H1 (cell line): ENCODE data around the gene SLC13A3. TPM values are rescaled to one million over a fixed set of nuclear protein-coding genes. Genes with fewer than 3 reads are reported as not detected.

Experiments used
- CTCF ChIA-PET: fragments of 300-600 bp; sonication (Branson Sonifier 250); formaldehyde crosslinking; loops from one replicate; lab custom pipeline; 2021; ENCODE audit not compliant: partially characterized antibody; lab: Charles Lee
- POLR2A ChIA-PET: fragments of 300-600 bp; sonication (Branson Sonifier 250); formaldehyde crosslinking; loops from one replicate; lab custom pipeline; 2021; ENCODE audit warnings: inconsistent platforms; ENCODE audit not compliant: partially characterized antibody; lab: Charles Lee
- DNase-seq, 2 experiments: peaks; one replicate each; pipeline versions ENCODE4 v3.0.0 to v3.0.0-alpha.2; 2010 to 2022; ENCODE audit warnings: low spot score in 2 of 2, low read depth in 1 of 2, mixed read lengths in 1 of 2
- FAIRE-seq: peaks from 2 replicates; lab custom pipeline; 2011; peaks lifted over from hg19 to GRCh38; lab: Jason Lieb, UNC
- H2AFZ ChIP-seq: 2 replicates; pipeline ENCODE4 v1.8.1; 2012; ENCODE audit warnings: low read length, inconsistent platforms
- H2AK5ac ChIP-seq: 2 replicates; pipeline ENCODE4 v1.6.1; 2013; ENCODE audit warnings: low read depth, low read length
- H2BK120ac ChIP-seq: replicated peaks from 2 replicates; pipeline ENCODE3; 2013; ENCODE audit warnings: low read depth, low read length, inconsistent platforms
- H2BK12ac ChIP-seq: 2 replicates; pipeline ENCODE4 v1.6.1; 2013; ENCODE audit warnings: low read depth, low read length
- H2BK15ac ChIP-seq: 2 replicates; pipeline ENCODE4 v1.6.1; 2013; ENCODE audit warnings: low read length
- H2BK20ac ChIP-seq: 2 replicates; pipeline ENCODE4 v1.6.1; 2013; ENCODE audit warnings: low read length
- H2BK5ac ChIP-seq: 2 replicates; pipeline ENCODE4 v1.6.1; 2013; ENCODE audit warnings: low read depth, low read length
- H3K14ac ChIP-seq: 2 replicates; pipeline ENCODE4 v1.6.1; 2013; ENCODE audit warnings: inconsistent platforms; ENCODE audit not compliant: insufficient read length
- H3K18ac ChIP-seq: 2 replicates; pipeline ENCODE4 v1.6.1; 2013; ENCODE audit warnings: low read length; ENCODE audit errors: extremely low read depth
- H3K23ac ChIP-seq: 2 replicates; pipeline ENCODE4 v1.6.1; 2013; ENCODE audit warnings: inconsistent platforms; ENCODE audit not compliant: insufficient read length
- H3K23me2 ChIP-seq: 2 replicates; pipeline ENCODE4 v1.6.1; 2013; ENCODE audit warnings: low read depth, low read length
- H3K27ac ChIP-seq: 2 replicates; pipeline ENCODE4 v1.6.1; 2011; ENCODE audit warnings: low read depth, low read length, inconsistent platforms
- H3K27me3 ChIP-seq, 4 experiments: replicated peaks in 1 of 4; 1 replicate in 1 of 4; 2 replicates in 3 of 4; pipeline versions ENCODE4 v1.6.1 to v1.8.1; 2011 to 2013; ENCODE audit warnings: low read length in 3 of 4, mild to moderate bottlenecking in 3 of 4, inconsistent platforms in 2 of 4, mixed read lengths in 2 of 4, moderate library complexity in 1 of 4; ENCODE audit not compliant: control insufficient read depth in 3 of 4, insufficient read depth in 3 of 4; ENCODE audit errors: extremely low read depth in 1 of 4
- H3K36me3 ChIP-seq, 4 experiments: 2 replicates each; pipeline versions ENCODE4 v1.6.1 to v1.8.1; 2011 to 2013; ENCODE audit warnings: mild to moderate bottlenecking in 4 of 4, low read length in 3 of 4, moderate library complexity in 2 of 4, control low read depth in 1 of 4, inconsistent platforms in 1 of 4; ENCODE audit not compliant: insufficient read depth in 4 of 4, control insufficient read depth in 2 of 4
- H3K4ac ChIP-seq: replicated peaks from 2 replicates; pipeline ENCODE3; 2013; ENCODE audit warnings: low read length, low read depth, mixed read lengths, inconsistent platforms; ENCODE audit not compliant: insufficient read length
- H3K4me1 ChIP-seq, 4 experiments: replicated peaks in 1 of 4; 1 replicate in 1 of 4; 2 replicates in 3 of 4; pipeline versions ENCODE4 v1.6.1 to v1.8.1; 2011 to 2013; ENCODE audit warnings: low read length in 3 of 4, inconsistent platforms in 2 of 4, mixed read lengths in 1 of 4; ENCODE audit not compliant: insufficient read depth in 4 of 4, control insufficient read depth in 3 of 4
- H3K4me2 ChIP-seq, 2 experiments: 2 replicates each; pipeline versions ENCODE4 v1.6.1 to v1.8.1; 2011 to 2013; ENCODE audit warnings: low read depth in 2 of 2, low read length in 2 of 2, control low read depth in 1 of 2, inconsistent platforms in 1 of 2, mild to moderate bottlenecking in 1 of 2; ENCODE audit not compliant: insufficient read depth in 1 of 2
- H3K4me3 ChIP-seq, 4 experiments: fragments of 200-600, 300-600 bp in 1 of 4; sonication (generic), shearing (Covaris generic), sonication (Bioruptor Twin) in 1 of 4; 2 replicates each; pipeline versions ENCODE4 v1.5.1 to v1.8.1; 2011 to 2016; ENCODE audit warnings: low read length in 4 of 4, low read depth in 3 of 4, control low read depth in 2 of 4, inconsistent platforms in 2 of 4, mild to moderate bottlenecking in 2 of 4, mixed read lengths in 1 of 4, moderate library complexity in 1 of 4; ENCODE audit not compliant: insufficient read depth in 2 of 4; ENCODE audit errors: extremely low read depth in 1 of 4
- H3K56ac ChIP-seq: replicated peaks from 2 replicates; pipeline ENCODE3; 2013; ENCODE audit warnings: low read depth, mild to moderate bottlenecking, mixed read lengths, low read length, inconsistent platforms; ENCODE audit not compliant: insufficient read length
- H3K79me1 ChIP-seq: 2 replicates; pipeline ENCODE4 v1.6.1; 2013; ENCODE audit warnings: low read depth, low read length, control low read depth
- H3K79me2 ChIP-seq, 2 experiments: 2 replicates each; pipeline versions ENCODE4 v1.6.1 to v1.8.1; 2012 to 2013; ENCODE audit warnings: low read length in 2 of 2, mild to moderate bottlenecking in 2 of 2, inconsistent platforms in 1 of 2; ENCODE audit not compliant: insufficient read depth in 2 of 2, control insufficient read depth in 1 of 2
- H3K9ac ChIP-seq, 4 experiments: replicated peaks in 1 of 4; 1 replicate in 1 of 4; 2 replicates in 3 of 4; pipeline versions ENCODE4 v1.6.1 to v1.8.1; 2011 to 2013; ENCODE audit warnings: low read depth in 3 of 4, low read length in 3 of 4, control low read depth in 2 of 4, mild to moderate bottlenecking in 2 of 4, moderate library complexity in 2 of 4, inconsistent platforms in 1 of 4; ENCODE audit errors: extremely low read depth in 1 of 4
- H3K9me3 ChIP-seq, 2 experiments: 2 replicates each; pipeline versions ENCODE4 v1.6.1 to v1.8.1; 2012 to 2013; ENCODE audit warnings: mild to moderate bottlenecking in 2 of 2, moderate library complexity in 2 of 2, control low read depth in 1 of 2, inconsistent platforms in 1 of 2, low read depth in 1 of 2, low read length in 1 of 2, mixed read lengths in 1 of 2; ENCODE audit not compliant: insufficient read depth in 2 of 2
- H4K20me1 ChIP-seq, 2 experiments: replicated peaks in 1 of 2; 2 replicates each; pipeline versions ENCODE3 to v1.8.1; 2011 to 2013; ENCODE audit warnings: inconsistent platforms in 2 of 2, low read length in 2 of 2, mild to moderate bottlenecking in 1 of 2; ENCODE audit not compliant: insufficient read depth in 2 of 2, control insufficient read depth in 1 of 2
- H4K5ac ChIP-seq: 2 replicates; pipeline ENCODE4 v1.6.1; 2013; ENCODE audit warnings: low read length, low read depth, mixed read lengths, inconsistent platforms; ENCODE audit not compliant: insufficient read length
- H4K8ac ChIP-seq: 2 replicates; pipeline ENCODE4 v1.8.0; 2013; ENCODE audit warnings: mild to moderate bottlenecking, moderate library complexity, low read length, inconsistent platforms; ENCODE audit not compliant: insufficient read depth; ENCODE audit errors: extremely low read depth
- H4K91ac ChIP-seq: replicated peaks from 2 replicates; pipeline ENCODE3; 2013; ENCODE audit warnings: low read length, mixed read lengths, inconsistent platforms; ENCODE audit not compliant: insufficient read length
- TAF7 ChIP-seq: optimal IDR thresholded peaks from 2 replicates; pipeline ENCODE3; 2011; ENCODE audit warnings: low read depth, mild to moderate bottlenecking, inconsistent platforms, low read length, moderate library complexity, borderline replicate concordance
- WGBS, 2 experiments: shearing (Covaris generic) in 1 of 2; methylation state at CpG; one replicate each; pipeline versions ENCODE4 v1.1.6 to v1.1.7; 2013 to 2015; ENCODE audit warnings: low lambda C conversion rate in 2 of 2, mixed read lengths in 2 of 2, inconsistent platforms in 1 of 2, low coverage in 1 of 2, missing lambda C conversion rate in 1 of 2; ENCODE audit not compliant: insufficient replicate concordance in 2 of 2, insufficient coverage in 1 of 2, insufficient read length in 1 of 2; ENCODE audit errors: extremely low coverage in 1 of 2, missing lambda C conversion rate in 1 of 2; 5-methylcytosine and 5-hydroxymethylcytosine counted together
- polyA plus RNA-seq, 7 experiments: library from polyadenylated mRNA; depleted of rRNA in 3 of 7; stranded (reverse) in 5 of 7; unstranded in 2 of 7; fragments of >200 nt in 5 of 7; fragments of 200-250 nt in 2 of 7; gene quantifications; 1 replicate in 5 of 7; 2 replicates in 1 of 7; 4 replicates in 1 of 7; pipeline versions ENCODE4 v1.2.1 to v1.2.3, GENCODE V29; 2011 to 2013; ENCODE audit warnings: missing spikeins in 2 of 7, mixed read lengths in 2 of 7
- total RNA-seq: library from RNA; stranded (reverse); fragmentation: NEBNext Ultra II Directional; extraction: Animal tissue kit (Norgen Biotek cat#: 25700); gene quantifications from 2 replicates; pipeline ENCODE4 v1.2.1, GENCODE V29; 2021

SLC13A3 gene
- total and polyA plus RNA-seq, 2 of the 8 experiments (the other 6 are each of a cell fraction or from before 2014, with no cell fraction given): 9.4 to 12.6 TPM

DNA sequence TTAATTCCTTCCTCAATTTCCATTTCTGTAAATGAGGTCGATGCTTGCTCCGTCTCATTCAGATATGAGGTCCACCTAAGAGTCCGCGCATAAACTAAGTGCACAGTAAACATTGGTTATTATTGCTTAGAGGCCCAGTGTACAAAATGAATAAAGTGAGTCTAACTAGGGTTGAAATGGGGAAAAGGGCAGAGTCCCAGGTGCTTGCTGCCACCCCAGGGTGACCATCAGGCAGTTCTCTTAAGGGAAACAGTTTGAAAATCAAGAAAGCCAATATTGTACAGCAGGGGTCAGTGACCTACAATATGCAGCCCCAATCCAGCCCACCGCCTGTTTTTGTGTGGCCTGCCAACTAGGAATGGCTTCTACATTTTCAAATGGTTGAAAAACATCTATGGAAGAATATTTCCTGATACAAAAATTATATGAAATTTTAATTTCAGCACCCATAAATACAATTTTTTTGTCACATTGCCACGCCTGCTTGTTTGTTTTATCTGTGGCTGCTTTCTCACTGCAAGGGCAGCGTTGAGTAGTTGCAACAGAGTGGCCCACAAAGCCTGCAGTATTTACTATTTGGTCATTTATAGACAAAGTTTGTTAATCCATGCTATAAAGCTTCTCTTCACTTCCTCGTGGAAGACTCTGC is 43.3 kb downstream of the SLC13A3 start:
- no peak overlapping the region for H3K56ac ChIP-seq
- H3K18ac ChIP-seq: no peak overlapping the region
- no peak overlapping the region for H3K4me3 ChIP-seq
- no peaks in the 10 kb centered on the region for H3K27me3 ChIP-seq
- no peak overlapping the region for H3K27ac ChIP-seq
- ChIA-PET POLR2A (interaction anchor here (0.6 kb wide), 1 partner anchor 13 kb away, joined by 3 read pairs; no protein-coding TSS in a partner anchor), CTCF (no interaction called here)
- no peak overlapping the region for H2AK5ac ChIP-seq
- no peak overlapping the region for H2BK15ac ChIP-seq
- H3K9me3 ChIP-seq: no peaks in the 10 kb centered on the region
- no peak overlapping the region for H4K8ac ChIP-seq
- no peak overlapping the region for H3K23ac ChIP-seq
- H3K79me2 ChIP-seq: no peaks in the 10 kb centered on the region
- no peak overlapping the region for H2BK20ac ChIP-seq
- no peak overlapping the region for H2BK120ac ChIP-seq
- H4K91ac ChIP-seq: no peak overlapping the region
- no peak overlapping the region for H3K9ac ChIP-seq
- no peak overlapping the region for H2BK12ac ChIP-seq
- no peaks in the 10 kb centered on the region for H3K4me1 ChIP-seq
- H3K23me2 ChIP-seq: no peaks in the 10 kb centered on the region
- 93% methylated on average over 8 of the region's 8 CpGs; no CpG with 5 or more reads in 1 of the 2 experiments for WGBS, 2 experiments
- FAIRE-seq (no peak), DNase-seq (no peak)
- H3K14ac ChIP-seq: no peak overlapping the region
- H3K4me2 ChIP-seq: no peak overlapping the region
- H4K5ac ChIP-seq: no peak overlapping the region
- H4K20me1 ChIP-seq: no peaks in the 10 kb centered on the region
- no peak overlapping the region for H3K4ac ChIP-seq
- no peak for TF ChIP-seq TAF7
- H3K36me3 ChIP-seq: no peaks in the 10 kb centered on the region
- H3K79me1 ChIP-seq: no peaks in the 10 kb centered on the region
- no peak overlapping the region for H2BK5ac ChIP-seq
- no peak overlapping the region for H2AFZ ChIP-seq
